GM23338 (cell line): Measurements from ENCODE around the gene PALLD. TPM values are rescaled to one million over a fixed set of nuclear protein-coding genes. Genes with fewer than 3 reads are reported as not detected.

Source experiments
- ATAC-seq: fragments of 200-7000 bp; cut with Tn5 transposase; 3 replicates; pipeline ENCODE4 v1.9.1; 2020
- DNase-seq: peaks from one replicate; pipeline ENCODE4 v3.0.0-alpha.2; 2015; ENCODE audit warnings: low spot score
- H2AFZ ChIP-seq: fragments of 200-600 bp; sonication (generic); 2 replicates; pipeline ENCODE4 v1.8.0; 2016; ENCODE audit warnings: antibody characterized with exemption, mild to moderate bottlenecking, moderate library complexity
- H3F3A ChIP-seq: fragments of 200-600 bp; sonication (generic); replicated peaks from 2 replicates; pipeline ENCODE4 v1.8.0; 2017; ENCODE audit warnings: antibody characterized with exemption, mixed run types, low read depth
- H3K27ac ChIP-seq: fragments of 200-600 bp; sonication (generic); 2 replicates; pipeline ENCODE4 v1.6.1; 2016; ENCODE audit warnings: low read depth
- H3K27me3 ChIP-seq: fragments of 200-600 bp; sonication (generic); 2 replicates; pipeline ENCODE4 v1.8.0; 2016; ENCODE audit warnings: mild to moderate bottlenecking, mixed run types, moderate library complexity; ENCODE audit not compliant: insufficient read depth
- H3K36me3 ChIP-seq: fragments of 200-600 bp; sonication (generic); 2 replicates; pipeline ENCODE4 v1.8.0; 2016; ENCODE audit warnings: mild to moderate bottlenecking; ENCODE audit not compliant: insufficient read depth
- H3K4me1 ChIP-seq: fragments of 200-600 bp; sonication (generic); 2 replicates; pipeline ENCODE4 v1.8.0; 2016; ENCODE audit warnings: mild to moderate bottlenecking, moderate library complexity; ENCODE audit not compliant: insufficient read depth
- H3K4me2 ChIP-seq: fragments of 200-600 bp; sonication (generic); 2 replicates; pipeline ENCODE4 v1.7.1; 2017; ENCODE audit warnings: mixed run types
- H3K4me3 ChIP-seq: fragments of 200-600 bp; sonication (generic); 2 replicates; pipeline ENCODE4 v1.6.1; 2016; ENCODE audit warnings: mixed run types
- H3K79me2 ChIP-seq: fragments of 200-600 bp; sonication (generic); replicated peaks from 2 replicates; pipeline ENCODE4 v1.8.0; 2017; ENCODE audit warnings: mild to moderate bottlenecking; ENCODE audit not compliant: insufficient read depth
- H3K9me2 ChIP-seq: fragments of 200-600 bp; sonication (generic); 2 replicates; pipeline ENCODE4 v1.8.0; 2017; ENCODE audit not compliant: insufficient read depth
- H4K20me1 ChIP-seq: fragments of 200-600 bp; sonication (generic); replicated peaks from 2 replicates; pipeline ENCODE4 v1.8.0; 2017; ENCODE audit warnings: mild to moderate bottlenecking; ENCODE audit not compliant: insufficient read depth
- H3K27ac Mint-ChIP-seq: 2 replicates; pipeline ENCODE4 v1.8.0; 2020; ENCODE audit warnings: inconsistent platforms, mild to moderate bottlenecking, moderate library complexity, mixed read lengths
- H3K27me3 Mint-ChIP-seq: 3 replicates; pipeline ENCODE4 v1.8.0; 2022; ENCODE audit warnings: low read depth, mild to moderate bottlenecking, moderate library complexity, mixed read lengths, inconsistent platforms; ENCODE audit not compliant: insufficient read depth, poor library complexity
- H3K36me3 Mint-ChIP-seq: 3 replicates; pipeline ENCODE4 v1.8.0; 2021; ENCODE audit warnings: low read depth, mild to moderate bottlenecking, inconsistent platforms, moderate library complexity, mixed read lengths
- H3K4me1 Mint-ChIP-seq: 3 replicates; pipeline ENCODE4 v1.8.0; 2020; ENCODE audit warnings: mild to moderate bottlenecking, inconsistent platforms, mixed read lengths
- H3K4me3 Mint-ChIP-seq: 3 replicates; pipeline ENCODE4 v1.8.0; 2021; ENCODE audit warnings: moderate library complexity, mild to moderate bottlenecking, inconsistent platforms, mixed read lengths
- H3K9me3 Mint-ChIP-seq: 3 replicates; pipeline ENCODE4 v1.8.0; 2020; ENCODE audit warnings: moderate library complexity, mild to moderate bottlenecking, inconsistent platforms, mixed read lengths
- CREB1 ChIP-seq: fragments of 250-450 bp; sonication (Bioruptor Pico); IDR thresholded peaks from 2 replicates; pipeline ENCODE4 v1.5.0; 2020; ENCODE audit warnings: low read depth, mild to moderate bottlenecking, moderate library complexity
- CTCF ChIP-seq, 2 experiments: fragments of 200-600 bp in 1 of 2; sonication (generic) in 1 of 2; conservative IDR thresholded peaks; 2 replicates each; pipeline versions ENCODE4 v1.5.1 to v1.6.1; 2016 to 2017; ENCODE audit warnings: antibody characterized with exemption in 2 of 2, low read depth in 2 of 2, mild to moderate bottlenecking in 2 of 2, moderate library complexity in 1 of 2
- ETS1 ChIP-seq: IDR thresholded peaks from 2 replicates; pipeline ENCODE4 v1.6.1; 2016; ENCODE audit warnings: antibody characterized with exemption
- EZH2 ChIP-seq: fragments of 200-600 bp; sonication (generic); IDR thresholded peaks from one replicate; pipeline ENCODE4 v1.8.0; 2017; ENCODE audit warnings: antibody characterized with exemption, mild to moderate bottlenecking, low read depth; ENCODE audit not compliant: unreplicated experiment
- EZH2phosphoT487 ChIP-seq: fragments of 200-600 bp; sonication (generic); IDR thresholded peaks from one replicate; pipeline ENCODE4 v1.8.1; 2018; ENCODE audit warnings: antibody characterized with exemption; ENCODE audit not compliant: unreplicated experiment
- JUNB ChIP-seq: IDR thresholded peaks from one replicate; pipeline ENCODE4 v1.6.1; 2016; ENCODE audit warnings: antibody characterized with exemption; ENCODE audit not compliant: unreplicated experiment
- NANOG ChIP-seq: IDR thresholded peaks from 2 replicates; pipeline ENCODE4 v1.6.1; 2016; ENCODE audit warnings: antibody characterized with exemption, borderline replicate concordance
- POLR2AphosphoS5 ChIP-seq: IDR thresholded peaks from 2 replicates; pipeline ENCODE4 v1.6.1; 2016; ENCODE audit warnings: antibody characterized with exemption, low read depth
- REST ChIP-seq: IDR thresholded peaks from one replicate; pipeline ENCODE4 v1.6.1; 2018; ENCODE audit warnings: antibody characterized with exemption; ENCODE audit not compliant: unreplicated experiment
- STAT1 ChIP-seq: IDR thresholded peaks from one replicate; pipeline ENCODE4 v1.6.1; 2016; ENCODE audit warnings: antibody characterized with exemption; ENCODE audit not compliant: unreplicated experiment
- ZNF114 ChIP-seq: fragments of 250-450 bp; sonication (Bioruptor Pico); IDR thresholded peaks from 2 replicates; pipeline ENCODE4 v1.5.0; 2020; ENCODE audit warnings: mild to moderate bottlenecking, moderate library complexity
- ZNF331 ChIP-seq: fragments of 250-450 bp; sonication (Bioruptor Pico); IDR thresholded peaks from 2 replicates; pipeline ENCODE4 v1.5.0; 2020; ENCODE audit warnings: low read depth, mild to moderate bottlenecking, moderate library complexity
- ZNF462 ChIP-seq: fragments of 250-450 bp; sonication (Bioruptor Pico); IDR thresholded peaks from 2 replicates; pipeline ENCODE4 v1.5.0; 2020; ENCODE audit warnings: mild to moderate bottlenecking, moderate library complexity
- polyA plus RNA-seq: library from polyadenylated mRNA; unstranded; fragments of >200 nt; fragmentation: Nextera tagmentation; extraction: Ambion mirVana; gene quantifications from 2 replicates; pipeline ENCODE4 v1.2.1, GENCODE V29; 2016
- total RNA-seq: library from RNA; depleted of rRNA; stranded (reverse); fragments of >200 nt; shearing (Covaris generic); gene quantifications from 2 replicates; pipeline ENCODE4 v1.2.3, GENCODE V29; 2014

The PALLD gene
- total and polyA plus RNA-seq, 2 experiments from 2014 or later, result 13.1 to 30.2 TPM

- H3K4me2 ChIP-seq, result no peak overlapping the region
These were observed 32.4 kb downstream of the PALLD start for GRCh38 chr4:168529257-168529656.

More at GRCh38 chr4:168529257-168529656, 32.4 kb downstream of the PALLD start:
- no peaks in the 10 kb centered on the region for H3K36me3 ChIP-seq
- H3K9me2 ChIP-seq, result 0 out of 2 replicates have a peak, but pooled peaks cover 2% of the 10 kb centered on the region
- H3F3A ChIP-seq, result no peaks in the 10 kb centered on the region
- no peaks in the 10 kb centered on the region for H4K20me1 ChIP-seq
- no peak overlapping the region for H3K27ac ChIP-seq
- Mint-ChIP-seq H3K4me1 (no peaks in the 10 kb centered on the region), H3K27ac (no peak overlapping the region), H3K27me3 (no peaks in the 10 kb centered on the region), H3K4me3 (no peak overlapping the region), H3K9me3 (no peaks in the 10 kb centered on the region), H3K36me3 (no peaks in the 10 kb centered on the region)
- DNase-seq, result no peak
- H3K4me3 ChIP-seq, result no peak overlapping the region
- H3K27me3 ChIP-seq, result no peaks in the 10 kb centered on the region
- ATAC-seq, result no peak
- H2AFZ ChIP-seq, result peak overlapping the region; percentile 23; the same call in 1 of the 2 replicates
- H3K79me2 ChIP-seq, result no peaks in the 10 kb centered on the region
- H3K4me1 ChIP-seq, result no peaks in the 10 kb centered on the region
- TF ChIP-seq STAT1 (no peak), JUNB (no peak), CTCF (conservative IDR thresholded peaks at IDR 0.05; ENCODE audit: low read depth in 2 of 2) (no peak), ZNF331 (no peak), ETS1 (no peak), REST (no peak), EZH2phosphoT487 (no peak), ZNF462 (CRISPR knock-in tag) (no peak), ZNF114 (CRISPR knock-in tag) (no peak), EZH2 (no peak), NANOG (no peak), POLR2AphosphoS5 (no peak), CREB1 (no peak)
